NCI-H1417 treated with DMSO at 0.1 percent for 48 hours (cell line): Measurements from ENCODE around the gene ESRP2.

Experiments used
- DNase-seq: peaks from one replicate; lab custom pipeline; 2025; lab: John Stamatoyannopoulos, UW

ESRP2 gene

GRCh38 chr16:68237243-68238028 lies 1.5 kb upstream of the ESRP2 start:
- peak; percentile 85 for DNase-seq

- DNase-seq: no peak
Measured at GRCh38 chr16:68236826-68237242, 907 bp upstream of the ESRP2 start.

GRCh38 chr16:68236137-68236825 lies 354 bp upstream of the ESRP2 start:
- no peak for DNase-seq

- no peak for DNase-seq
Measured at GRCh38 chr16:68235108-68235886, 630 bp downstream of the ESRP2 start.

DNA sequence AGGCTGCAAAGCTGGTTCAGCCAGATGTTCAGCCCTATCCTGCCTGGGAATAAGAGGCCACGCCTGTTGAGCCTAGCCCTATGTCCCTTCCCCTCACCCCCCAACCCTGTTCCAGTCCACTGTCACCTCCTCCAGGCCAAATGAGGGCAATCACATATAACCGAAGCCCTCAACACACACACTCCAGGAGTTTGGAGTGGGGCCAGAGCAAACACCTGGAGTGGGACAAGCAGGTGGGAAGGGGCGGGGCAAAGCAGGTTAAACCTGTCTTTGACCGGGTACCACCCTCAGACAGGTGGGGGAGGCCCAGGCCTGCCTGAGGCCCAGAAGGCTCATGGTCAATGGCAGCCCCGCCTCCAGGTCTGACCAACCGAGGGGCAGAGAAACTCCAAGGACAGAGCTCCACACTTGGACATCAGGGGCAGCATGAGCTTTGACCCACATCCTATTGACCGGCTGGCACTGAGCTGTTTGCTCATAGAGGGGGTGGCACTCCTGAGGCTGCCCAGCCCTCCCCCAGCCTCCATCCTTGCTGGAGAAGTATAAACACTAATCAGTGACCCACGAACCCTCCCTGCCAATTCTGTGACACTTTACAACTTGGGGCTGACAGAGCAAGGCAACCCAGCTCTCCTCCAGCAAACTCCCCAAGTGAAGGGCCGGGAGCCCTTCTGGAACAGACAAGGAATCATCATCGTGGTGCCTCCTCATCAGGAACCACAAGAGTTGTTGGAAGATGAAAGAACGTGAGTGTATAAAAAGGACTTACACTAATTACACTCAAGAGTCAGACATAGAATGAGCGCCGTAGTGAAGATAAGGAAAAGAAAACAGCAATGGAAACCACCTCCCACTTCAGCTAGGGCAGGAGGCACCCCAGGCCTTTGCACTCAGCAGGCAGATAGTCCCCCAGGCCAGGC lies 1.5 kb downstream of the ESRP2 start:
- DNase-seq: no peak

- no peak for DNase-seq
Measured at GRCh38 chr16:68233835-68234187, 2.1 kb downstream of the ESRP2 start.

- no peak for DNase-seq
Measured at GRCh38 chr16:68233085-68233834, 2.7 kb downstream of the ESRP2 start.

GRCh38 chr16:68232335-68232734 lies 3.6 kb downstream of the ESRP2 start:
- no peak for DNase-seq

DNA sequence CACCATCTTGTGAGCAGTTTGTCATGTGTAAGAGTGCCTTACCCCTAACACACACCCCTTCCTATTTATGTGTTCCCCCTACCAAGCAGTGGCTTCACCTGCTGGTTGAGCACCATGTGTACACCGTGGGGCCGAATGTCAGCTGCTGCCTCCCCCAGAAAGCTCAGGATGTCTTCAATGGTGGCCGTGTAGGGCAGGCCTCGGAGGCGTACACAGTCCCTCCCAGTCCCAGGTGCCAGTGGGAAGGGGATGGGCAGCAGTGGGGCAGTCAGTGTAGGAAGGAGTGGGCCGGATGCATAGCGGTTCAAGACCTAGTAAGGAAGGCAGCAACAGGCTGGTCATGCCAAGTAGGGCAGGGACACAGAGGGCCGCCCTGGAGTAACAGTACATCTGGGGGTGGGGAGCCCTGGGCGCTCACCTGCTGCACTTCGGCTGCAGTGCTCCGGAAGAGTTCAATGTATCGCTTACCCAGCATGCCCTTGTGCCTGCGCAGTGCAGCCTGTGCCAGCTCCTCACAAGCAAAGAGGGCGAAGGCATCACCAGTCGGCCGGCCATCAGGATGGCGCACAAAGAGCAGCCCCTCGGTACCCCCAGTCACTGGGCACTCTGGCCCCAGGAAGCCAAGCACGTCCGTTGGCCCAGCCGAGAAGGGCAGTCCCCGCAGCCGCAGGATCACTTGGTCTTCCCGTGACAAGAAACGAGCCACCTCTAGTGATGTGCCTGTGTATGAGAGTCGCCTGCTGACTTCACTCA lies 4.4 kb downstream of the ESRP2 start:
- no peak for DNase-seq

GRCh38 chr16:68230956-68231355 lies 5.0 kb downstream of the ESRP2 start:
- DNase-seq: no peak

DNA sequence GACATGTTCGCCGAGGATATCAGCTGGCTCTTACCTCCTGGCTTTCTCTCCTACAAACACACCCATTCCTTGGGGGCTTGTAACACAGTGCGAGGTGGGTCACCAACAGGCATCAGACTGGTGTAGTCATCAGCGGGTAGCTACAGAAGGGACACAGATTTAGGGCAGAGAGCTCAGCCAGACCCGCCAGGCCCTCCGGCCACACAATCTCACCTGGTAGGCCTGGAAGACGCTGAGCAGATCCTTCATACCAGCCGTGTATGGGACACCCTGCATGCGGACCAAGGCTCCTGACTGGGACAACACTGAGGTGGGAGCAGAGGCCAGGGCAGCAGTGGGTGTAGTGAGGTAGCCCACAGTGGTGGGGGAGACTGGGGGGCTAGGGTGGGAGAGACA lies 5.8 kb downstream of the ESRP2 start:
- DNase-seq: no peak

- DNase-seq: no peak
Measured at GRCh38 chr16:68229431-68230175, 6.3 kb downstream of the ESRP2 start.

DNA sequence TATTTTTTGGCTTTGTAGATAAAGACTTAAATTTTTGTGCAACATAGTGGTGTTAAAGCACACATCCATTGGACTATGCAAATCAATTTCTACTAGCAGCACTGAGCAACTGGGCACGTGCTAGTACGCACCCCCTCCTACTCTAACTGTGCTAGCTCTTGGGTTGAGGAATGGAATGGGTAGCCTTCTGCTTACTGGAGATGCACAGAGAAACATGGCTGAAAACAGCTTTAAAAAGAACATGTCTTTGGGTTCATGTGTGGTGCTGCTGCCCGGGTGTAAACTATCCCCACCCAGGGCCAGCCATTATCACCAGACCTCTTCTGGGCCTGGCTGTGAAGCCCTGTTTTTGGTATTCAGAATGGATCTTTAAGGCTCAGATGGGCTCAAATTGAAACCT lies 7.3 kb downstream of the ESRP2 start:
- DNase-seq: no peak

DNA sequence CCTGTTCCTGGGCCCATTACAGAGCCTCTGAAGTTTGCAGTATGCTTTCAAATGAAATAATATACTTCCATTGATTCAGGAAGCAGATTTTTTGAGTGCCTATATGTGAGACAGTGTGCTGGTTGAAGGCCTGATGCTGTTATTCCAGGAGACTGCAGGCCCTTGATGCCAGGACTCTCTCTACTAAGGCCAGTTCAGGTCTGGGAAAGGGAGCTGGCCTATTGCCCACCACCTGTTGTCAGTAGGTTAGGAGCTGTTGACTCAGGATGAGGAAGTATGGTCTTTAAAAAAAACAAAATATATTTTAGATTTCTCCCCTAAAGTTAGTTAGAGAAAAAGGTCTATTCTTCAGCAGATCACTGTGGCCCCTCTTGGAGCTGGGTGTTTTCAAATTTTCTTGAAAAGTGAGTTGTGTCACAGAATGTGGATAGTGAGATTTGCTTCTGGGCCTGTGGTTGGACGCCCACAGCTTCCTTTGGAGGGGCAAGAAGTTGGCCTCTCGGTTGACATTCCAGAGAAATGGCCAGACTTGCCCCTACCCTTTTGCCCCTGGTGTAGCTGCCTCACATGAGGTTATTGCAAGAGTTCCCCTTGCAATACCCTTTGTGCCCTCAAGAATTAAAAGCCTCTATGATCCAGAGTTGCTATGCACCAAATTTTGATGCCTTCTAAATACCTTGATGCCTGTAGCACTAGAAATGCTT lies 7.9 kb downstream of the ESRP2 start:
- DNase-seq: no peak

DNA sequence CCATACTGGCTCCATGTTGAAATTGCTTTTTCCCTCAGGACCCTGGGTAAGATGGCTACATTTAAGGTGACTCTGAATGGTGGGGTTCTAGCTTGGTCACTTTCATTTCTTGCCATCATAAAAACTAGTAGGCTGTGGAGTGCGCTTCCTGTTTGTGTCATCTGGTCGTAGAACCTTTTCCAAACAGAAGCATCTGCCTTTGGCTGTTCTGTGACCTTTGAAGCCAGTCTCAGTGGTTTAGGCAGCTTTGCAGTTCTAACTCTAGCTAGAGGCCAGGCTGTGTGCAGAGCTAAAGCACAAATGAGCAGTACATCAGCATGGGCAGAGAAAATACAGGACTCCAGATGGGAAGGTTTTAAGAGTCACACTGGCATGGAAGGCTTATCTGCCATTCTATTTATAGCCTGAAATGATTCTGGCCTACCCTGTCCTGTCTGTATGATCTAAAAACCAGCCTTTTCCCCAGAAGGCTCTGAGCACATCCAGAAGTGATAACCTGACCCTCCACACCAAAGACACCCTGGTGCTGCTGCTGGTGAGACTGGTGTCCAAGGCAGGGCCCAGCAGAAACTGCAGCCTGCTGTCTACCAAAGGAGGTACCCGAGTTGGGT lies 8.6 kb downstream of the ESRP2 start:
- no peak for DNase-seq

DNA sequence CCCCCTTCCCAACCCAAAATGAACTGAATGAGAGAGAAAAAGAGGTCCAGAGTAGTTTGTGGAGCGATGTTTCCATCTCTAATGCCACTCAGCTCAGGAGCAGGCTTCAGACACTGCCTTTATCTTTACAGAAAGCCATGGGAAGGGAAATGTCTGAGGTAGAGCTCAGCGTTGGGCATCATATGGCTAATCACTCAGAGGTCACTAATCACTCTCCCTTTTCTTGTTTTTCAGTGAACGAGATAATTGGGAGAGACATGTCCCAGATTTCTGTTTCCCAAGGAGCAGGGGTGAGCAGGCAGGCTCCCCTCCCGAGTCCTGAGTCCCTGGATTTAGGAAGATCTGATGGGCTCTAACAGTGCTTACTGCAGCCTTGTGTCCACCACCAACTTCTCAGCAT lies 9.8 kb downstream of the ESRP2 start:
- DNase-seq: no peak

GRCh38 chr16:68223072-68223471 lies 12.9 kb downstream of the ESRP2 start:
- no peak for DNase-seq

- DNase-seq: no peak
Measured at GRCh38 chr16:68219725-68220351, 16.1 kb downstream of the ESRP2 start.
